Activated CD4-positive, alpha-beta T cell treated with anti-CD3 and anti-CD28 coated beads, Interleukin-2, amount 50 U/mL, for 4 hours (primary cell): ENCODE measurements around the gene NCAPG2.

Experiments
- DNase-seq, 2 experiments: peaks; one replicate each; pipeline ENCODE4 v3.0.0-alpha.2; 2020

Gene NCAPG2

DNA sequence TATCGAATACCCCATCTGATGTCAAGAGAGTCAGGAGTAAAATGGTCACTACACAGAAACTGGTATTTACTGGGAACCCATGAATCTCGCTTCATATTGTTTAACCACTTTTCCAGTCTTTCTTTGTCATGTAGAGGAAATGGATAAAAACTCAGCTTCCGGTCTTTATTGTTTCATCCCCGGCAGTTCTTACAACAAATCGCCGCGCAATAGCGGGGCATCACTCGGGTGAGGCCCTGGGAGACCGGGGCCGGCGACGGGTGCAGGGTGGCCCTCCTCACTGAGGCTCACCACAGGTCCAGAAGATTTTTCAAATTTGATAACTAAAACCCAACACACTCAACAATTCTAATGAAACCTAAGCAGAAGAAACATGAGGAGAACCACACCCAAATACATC, 81.4 kb downstream of the NCAPG2 start:
- no peak for DNase-seq

DNA sequence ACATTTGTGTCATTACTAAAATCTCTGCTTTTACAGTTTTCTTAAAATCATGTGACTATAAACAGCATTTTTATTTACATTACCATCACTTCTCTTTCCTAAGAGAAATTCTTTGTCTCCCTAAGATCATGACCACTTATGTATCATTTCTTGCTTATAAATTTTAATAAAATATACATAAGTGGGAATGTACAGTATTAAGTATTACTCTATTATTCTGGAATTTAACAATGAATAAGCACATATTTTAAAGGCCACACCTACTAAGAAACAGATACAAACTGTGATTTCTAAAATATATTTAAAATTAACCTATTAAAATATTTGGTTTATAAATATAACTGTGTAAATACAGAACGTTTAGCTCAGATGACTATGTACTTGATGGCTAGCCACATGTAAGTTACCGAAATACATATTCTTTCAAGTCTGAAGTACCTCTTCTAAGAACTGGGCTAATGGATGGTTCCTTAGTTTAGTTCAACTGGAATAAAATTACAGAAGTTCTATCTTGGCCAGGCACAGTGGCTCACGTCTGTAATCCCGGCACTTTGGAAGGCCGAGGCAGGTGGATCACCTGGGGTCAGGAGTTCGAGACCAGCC, 83.7 kb downstream of the NCAPG2 start:
- no peak for DNase-seq

DNA sequence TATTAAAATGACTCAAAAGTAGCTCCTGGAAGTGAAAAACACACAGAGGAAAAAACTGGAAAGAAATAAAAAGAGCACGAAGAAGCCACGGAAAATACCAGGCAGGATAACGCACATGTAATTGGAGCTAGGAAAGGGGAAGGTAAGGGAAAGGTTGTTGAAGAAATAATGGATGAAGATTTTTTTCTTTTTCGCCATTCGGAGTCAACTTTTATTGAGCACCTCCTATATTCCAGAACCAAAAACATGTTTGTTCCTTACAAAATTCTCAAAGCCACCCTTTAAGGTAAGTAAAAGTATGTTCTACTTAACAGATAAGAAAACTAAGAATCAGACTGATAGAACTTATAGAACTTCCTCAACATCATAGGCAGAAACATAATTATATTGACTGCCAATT, 84.2 kb downstream of the NCAPG2 start:
- DNase-seq = no peak

DNA sequence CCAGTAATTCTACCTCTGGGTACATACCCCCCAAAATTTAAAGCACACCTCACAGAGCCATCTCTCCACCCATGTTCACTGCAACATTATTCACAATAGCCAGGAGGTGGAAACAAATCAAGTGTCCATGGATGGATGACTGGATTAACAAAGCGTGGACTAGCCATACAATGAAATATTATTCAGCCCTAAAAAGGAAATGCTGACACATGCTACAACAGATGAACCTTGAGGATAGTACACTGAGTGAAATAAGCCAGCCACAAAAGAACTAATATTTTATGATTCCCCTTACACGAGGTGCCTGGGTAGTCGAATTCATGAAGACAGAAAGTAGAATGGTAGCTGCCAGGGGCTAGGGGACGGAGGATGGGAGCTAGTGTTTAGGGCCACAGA, 85.9 kb downstream of the NCAPG2 start:
- no peak for DNase-seq

DNA sequence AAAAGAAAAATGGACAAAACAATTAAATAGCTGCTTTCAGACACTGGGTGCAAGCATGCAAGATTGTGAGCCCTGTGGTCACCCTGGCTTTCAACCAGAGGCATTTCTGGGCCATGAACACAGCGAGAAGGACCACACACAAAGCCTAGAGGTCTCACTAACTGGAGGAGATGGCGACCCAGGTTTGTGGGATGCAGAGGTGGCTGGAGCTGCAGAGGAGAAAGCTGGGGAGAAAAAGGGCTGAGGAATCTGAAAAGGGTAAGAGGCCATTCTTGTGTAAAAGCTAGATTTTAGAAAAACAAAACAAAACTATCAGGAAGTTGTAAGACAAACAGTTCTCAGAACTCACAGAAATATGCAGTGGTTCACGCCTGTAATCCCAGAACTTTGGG, 86.9 kb downstream of the NCAPG2 start:
- no peak for DNase-seq

DNA sequence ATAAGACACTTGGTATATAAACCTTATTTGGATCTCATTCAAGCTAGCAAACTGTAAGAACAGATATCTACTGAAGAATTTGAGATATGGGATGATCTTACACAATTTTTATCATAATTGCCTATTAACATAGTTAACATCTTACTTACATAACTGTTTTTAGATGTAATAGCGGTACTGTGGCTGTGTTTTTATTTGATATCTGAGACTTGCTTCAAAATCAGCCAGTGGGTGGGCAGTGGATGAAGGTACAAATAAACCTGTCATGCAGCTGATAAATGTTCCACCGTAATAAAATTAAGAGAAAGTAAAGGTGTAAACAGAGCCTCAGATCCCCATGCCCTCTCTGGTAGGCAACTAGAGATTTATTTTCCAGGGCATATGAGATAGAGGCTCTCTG, 88.6 kb downstream of the NCAPG2 start:
- no peak for DNase-seq

DNA sequence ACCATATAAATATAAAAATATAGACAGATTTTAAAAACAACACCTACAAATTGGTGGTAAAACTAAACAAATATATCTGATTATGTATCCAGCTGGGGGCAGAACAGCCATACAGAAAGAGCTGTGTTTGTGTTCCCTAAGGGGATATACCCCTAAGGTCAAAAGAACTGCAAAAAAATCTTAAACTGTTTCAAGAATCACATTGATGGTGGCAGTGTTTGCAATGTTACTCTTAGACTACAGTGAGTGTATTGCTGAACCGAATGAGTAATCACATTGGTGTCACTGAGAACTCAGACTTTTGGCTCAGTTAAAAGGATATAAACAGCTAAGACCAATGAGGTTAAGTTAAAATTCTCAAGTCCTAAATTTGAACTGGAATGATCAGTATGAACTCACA, 89.9 kb downstream of the NCAPG2 start:
- no peak for DNase-seq

DNA sequence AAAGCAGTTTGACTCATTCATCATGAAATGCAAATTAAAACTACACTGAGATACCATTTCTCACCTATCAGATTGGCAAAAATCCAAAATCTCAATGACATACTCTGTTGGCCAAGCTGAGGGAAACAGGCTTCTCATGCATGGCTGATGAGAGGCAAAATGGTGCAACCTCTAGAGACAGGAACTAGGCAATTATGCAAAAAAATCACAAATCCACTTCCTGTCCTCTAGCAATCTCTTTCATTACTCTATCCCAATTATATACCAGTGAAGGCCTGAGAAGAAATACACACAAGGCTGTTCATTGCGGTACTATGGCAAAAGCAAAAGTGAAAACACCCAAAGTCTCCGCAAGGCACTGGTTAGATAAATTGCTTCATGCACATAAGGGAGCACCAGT, 91.1 kb downstream of the NCAPG2 start:
- no peak for DNase-seq

DNA sequence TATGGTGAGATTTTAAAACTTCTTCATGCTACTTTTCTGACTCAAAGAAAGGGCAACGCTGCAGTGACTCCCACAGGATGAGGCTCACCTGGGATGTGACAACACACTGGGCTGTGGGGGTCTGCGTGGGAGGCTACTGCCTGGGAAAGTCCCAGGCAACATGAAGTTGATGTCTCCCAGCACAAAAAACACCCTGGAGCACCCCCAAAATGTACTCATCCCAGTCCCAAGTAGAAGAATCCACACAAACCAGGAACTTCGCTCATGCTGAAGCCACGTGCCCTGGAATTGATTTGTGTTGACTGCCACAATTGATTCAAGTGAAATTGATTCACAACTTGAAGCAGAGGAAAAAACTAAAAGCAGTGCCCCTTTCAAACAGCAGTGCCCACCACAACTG, 92.1 kb downstream of the NCAPG2 start:
- DNase-seq = no peak

DNA sequence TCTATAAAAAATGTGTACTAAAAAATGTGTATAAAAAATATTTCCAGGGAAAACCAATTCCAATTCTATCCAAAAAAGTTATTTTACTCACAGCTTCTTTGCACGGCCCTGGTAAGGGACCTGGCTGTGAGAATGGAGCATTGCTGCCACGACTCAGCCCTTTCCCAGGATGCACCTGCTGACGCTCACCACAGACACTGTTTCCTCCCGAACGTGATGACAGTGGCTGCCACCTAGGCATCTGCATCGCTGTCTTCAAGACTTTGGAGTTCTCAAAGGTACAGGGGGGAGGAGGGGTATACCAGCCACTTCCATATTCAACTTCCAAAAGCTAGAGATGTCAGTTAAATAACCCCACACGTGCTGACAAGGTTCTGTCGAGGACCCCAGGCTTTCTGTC, 93.1 kb downstream of the NCAPG2 start:
- DNase-seq = no peak

DNA sequence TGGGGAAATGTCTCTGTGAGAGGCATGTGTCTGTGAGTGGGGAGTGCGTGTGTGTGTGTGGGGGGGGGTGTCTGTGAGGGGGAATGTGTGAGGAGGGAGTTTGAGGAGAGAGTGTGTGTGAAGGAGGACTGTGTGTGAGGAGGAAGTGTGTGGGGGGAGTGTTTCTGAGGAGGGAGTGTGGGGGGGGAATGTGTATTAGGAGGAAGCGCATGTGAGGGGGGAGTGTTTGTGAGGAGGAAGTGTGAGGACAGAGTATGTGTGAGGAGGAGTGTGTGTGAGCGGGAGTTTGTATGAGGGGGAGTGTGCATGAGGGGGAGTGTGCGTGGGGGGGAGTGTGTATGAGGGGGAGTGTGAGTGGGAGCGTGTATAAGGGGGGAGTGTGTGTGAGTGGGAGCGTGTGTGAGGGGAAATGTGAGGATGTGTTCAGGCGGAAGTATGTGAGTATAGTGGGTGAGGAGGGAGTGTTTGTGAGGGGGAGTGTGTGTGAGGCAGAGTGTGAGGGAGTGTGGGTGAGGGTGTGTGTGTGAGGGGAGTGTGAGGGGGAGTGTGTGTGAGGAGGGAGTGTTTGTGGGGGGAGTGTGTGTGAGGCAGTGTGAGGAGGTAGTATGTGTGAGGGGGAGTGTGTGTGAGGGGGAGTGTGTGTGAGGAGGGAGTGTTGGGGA, 95.2 kb downstream of the NCAPG2 start:
- DNase-seq = no peak

DNA sequence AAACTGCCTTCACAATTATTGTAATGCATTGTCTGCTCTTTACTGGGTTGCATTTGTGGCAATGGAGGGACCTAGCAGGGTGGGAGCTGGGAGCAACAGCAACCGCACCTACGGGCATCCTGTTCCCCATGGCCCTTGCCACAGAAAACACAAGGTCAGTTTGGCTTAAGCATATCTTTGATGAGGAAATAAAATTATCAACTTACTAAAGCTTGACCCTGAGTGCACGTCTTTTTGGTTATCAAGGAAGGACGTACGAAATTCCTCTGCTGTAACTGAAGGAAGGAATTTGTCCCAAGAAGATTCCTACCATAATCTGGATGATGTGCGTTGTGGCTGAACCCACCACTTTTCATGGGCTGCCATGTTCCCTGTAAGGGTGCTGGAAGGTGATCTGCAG, 97.0 kb downstream of the NCAPG2 start:
- DNase-seq = no peak

DNA sequence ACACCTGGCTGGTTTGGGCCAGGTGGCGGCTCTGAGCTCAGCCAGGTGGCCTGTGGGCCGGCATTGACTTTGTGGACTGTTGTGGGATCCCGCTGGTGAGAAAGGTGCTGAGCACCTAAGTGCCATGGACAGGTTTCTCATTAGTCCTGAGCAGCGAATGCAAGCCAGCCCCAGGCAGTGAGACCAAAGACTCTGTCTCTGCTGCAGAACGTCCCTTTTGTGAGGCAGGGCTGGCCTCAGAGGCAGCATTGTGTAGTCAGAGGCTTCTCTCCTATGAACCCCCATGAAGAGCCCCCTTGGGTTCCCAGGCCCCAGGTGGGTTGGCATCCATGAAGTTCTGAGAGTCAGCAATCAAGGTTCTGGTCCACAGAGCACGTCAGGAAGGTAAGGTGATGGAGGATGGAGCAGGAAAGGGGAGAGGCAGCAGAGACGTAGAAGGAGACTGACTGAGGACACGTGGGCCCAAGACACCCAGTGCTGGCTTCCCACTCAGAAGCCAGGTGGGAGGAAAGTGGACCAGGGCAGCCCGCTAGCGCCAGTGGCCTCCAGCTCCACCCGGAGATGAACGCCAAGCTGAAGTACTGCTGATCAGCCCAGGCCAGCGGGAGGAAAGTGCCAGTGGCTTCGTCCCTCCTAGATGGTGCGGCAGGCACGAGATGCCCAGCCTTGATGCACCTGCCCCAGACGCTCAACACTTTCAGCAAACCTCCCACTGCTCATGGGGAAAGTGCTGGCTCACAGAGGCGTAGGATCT, 97.8 kb downstream of the NCAPG2 start:
- no peak for DNase-seq

DNA sequence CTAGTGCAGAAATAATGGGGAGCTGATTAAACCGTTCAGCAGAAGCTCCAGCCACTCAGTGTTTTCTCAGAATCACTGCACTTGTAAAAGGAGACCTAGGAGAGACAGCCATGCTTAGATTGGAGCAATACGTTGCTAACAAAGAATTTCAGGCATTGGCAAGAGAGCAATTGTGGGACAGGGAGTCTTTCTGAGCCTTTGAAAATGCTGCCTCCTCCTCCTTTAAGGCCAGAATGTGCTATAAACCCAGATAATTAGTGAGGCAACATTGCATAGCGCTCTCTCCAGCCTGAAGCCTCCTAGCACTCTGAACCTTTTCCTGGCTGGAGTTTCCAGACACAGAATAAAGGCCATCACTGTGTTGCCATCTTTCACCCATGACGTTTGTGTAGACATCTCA, 98.5 kb downstream of the NCAPG2 start:
- DNase-seq = no peak

DNA sequence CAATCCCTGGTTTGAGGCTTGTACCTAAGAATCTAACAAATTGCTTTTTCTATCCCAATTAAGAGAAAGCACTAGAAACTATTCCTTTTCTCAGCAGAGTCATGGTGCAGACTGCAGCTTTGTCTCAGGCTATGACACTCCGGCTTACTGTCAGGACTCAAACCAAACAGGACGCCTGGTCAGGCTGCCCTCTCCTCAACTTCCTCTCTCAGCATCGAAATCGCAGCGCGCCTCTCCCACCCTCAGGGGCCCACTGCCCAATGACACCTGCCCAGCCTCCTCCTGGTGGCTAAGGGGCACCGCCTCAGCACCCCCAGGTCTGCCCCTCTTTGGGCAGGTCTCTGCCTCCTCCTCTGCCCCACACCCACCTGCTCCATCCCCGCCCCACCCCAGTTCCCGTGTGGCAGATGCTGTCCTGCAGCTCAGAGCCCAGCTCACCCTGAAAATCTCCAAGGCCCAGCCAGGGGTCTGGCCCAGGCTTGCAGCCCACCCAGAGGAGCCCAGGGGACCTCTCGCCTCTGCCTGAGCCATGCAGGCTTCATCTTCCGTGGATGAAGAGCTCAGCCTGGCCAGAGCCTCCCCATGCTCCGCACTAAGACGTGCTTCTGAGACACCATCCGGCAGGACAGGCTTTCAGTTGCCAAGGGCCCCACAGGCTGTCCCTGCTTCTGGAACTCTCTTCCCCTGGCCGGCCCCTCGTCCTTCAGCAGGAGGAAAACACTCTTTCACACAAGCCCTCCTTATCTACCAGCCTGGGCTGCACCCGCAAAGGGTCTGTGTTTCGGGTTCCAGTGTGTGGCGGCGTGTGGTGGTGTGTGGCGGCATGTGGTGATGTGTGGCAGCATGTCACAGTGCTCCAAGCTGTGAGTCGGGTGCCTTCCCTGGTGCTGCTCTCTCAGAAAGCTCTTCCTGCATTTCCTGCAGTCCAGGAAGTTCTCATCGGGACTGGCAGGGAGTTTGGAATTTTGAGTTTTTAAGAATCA, 100.5 kb downstream of the NCAPG2 start:
- no peak for DNase-seq

DNA sequence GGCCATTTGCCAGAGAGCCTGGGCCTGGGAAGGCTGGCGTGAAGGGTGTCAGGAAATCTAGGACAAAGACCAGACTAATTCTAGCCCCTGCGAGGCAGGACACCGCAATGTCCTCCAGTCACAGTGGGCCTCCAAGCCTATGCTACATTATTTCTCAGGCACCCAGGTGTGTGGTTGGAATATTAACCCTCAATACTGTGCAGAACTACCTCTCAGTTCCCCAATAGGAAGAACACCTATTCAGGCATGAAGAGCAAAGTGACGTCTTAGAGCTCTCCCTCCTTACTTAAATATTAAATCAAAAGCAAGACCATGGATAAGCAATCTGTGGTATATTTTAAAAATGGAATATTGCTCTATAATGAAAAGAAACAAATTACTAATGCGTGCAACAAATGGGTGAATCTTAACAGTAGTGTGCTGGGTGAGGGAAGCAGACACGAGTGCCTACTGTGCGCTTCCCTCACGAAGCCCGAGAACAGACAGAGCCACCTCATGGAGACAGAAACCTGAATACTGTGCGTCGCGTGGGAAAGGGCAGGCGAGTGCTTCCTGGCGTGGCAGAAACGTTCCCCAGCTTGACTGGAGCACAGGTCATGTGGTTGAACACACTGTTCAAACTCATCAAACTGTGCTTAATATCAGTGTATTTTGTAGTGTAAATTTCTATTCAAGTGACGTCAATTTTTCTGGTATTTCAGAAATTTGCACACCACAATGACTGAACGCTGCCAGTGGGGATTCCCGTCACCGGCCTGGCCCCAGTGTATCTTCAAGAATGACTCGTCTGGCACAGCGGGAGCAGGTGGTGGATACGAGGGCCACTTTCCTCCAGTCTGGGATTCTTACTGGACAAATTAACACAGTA, 101.5 kb downstream of the NCAPG2 start:
- DNase-seq = no peak

DNA sequence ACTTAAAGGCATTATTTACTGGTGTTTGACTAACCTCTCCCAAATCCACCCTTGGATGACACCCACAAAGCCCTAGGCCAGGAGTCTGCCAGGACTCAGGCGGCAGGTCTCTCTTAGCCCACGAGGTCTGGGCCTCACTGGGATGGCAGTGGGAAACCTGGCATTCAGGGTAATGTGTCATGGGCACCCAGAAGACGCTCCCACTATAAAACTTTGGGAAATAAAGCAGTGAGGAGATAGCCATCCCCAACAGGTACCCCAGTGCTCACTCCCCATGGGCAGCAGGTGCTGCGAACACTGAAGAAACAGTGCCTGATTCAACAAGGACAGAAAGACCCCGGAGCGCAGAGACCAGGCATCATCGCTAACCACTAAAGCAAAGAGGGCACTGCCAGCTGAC, 102.6 kb downstream of the NCAPG2 start:
- no peak for DNase-seq

DNA sequence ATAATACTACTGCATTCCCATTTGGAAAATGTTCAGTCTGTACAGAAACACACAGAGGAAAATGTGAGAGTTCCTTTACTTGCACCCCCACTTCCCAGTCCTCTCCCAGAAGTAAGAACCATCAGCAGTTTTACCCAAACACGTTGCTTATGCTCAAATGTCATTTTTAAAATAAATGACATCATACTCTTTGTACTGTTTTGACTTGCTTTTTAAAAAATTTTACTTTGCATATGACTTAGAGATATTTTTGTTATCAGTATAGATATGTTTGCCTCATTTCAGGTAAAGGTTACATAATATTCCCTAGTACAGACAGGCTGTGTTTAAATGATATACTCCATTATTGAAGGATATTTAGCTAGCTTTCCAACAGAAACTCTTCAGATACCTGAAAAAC, 103.5 kb downstream of the NCAPG2 start:
- DNase-seq = no peak

DNA sequence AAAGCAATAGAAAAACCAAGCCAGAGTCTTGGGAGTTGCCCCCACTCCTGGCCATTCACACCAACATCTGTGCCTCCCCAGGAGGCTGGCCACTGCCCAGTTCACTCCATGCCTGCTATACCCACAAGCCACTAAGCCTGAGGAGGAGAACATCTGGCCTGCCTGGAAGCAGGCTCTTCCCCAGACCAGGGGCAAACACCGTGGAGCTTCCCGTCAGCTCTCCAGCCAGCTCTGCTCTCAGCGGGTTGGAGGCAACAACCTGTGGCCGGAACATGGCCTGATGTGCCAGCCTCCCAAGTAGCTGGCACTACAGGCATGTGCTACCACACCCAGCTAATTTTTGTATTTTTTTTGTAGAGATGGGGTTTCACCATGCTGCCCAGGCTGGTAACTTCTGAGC, 107.9 kb downstream of the NCAPG2 start:
- no peak for DNase-seq

DNA sequence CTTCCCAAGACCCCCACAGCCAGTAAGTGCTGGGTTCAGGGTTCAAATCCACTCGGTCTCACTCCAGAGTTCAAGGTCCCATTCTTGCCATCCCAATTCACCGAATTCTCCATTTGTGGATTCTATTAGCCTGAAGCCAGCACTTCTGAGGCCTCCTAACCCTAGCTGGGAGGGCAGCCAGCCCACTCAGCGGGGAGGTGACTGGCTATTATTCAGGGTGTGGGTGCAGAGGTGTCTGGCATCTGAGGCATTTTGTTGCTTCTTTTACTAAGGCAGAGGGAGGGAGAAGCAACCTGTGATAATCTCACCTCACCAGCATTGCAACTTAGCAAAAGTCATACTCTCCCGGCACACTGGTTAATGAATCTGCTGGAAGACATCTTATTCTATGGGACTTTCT, 108.3 kb downstream of the NCAPG2 start:
- DNase-seq = no peak

DNA sequence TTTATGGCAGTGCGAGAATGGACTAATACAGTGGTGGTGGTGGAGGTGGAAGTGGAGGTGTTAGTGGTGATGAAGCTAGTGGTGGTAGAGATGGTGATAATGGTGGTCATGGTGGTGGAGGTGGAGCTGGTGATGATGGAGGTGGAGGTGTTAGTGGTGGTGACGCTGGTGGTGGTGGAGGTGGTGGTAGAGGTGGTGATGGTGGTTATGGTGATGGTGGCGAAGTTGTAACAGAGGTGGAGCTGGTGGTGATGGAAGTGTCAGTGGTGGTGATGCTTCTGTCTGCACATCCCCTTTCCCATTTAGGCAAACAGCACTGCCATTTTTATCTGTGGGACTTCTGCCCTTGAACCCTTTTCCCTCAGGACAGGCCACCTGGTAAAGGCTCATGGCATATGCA, 109.5 kb downstream of the NCAPG2 start:
- no peak for DNase-seq

DNA sequence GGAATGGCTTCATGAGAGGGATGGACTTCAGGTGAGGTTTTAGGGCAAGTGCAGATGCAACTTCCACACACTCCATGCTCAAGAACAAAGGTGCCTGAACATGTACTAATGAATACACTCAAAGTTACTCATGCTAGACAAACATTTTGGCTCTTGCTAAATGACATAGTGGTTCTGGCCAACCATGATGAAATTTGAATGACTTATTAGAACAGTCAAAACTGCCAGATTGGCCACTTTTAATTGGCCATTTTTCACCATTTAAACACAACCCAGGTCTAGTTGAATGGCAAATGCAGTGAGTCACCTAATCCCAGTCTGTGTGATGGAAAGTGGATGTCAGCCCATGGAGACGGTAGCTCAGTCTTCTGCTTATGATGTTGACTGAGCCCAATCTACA, 112.1 kb downstream of the NCAPG2 start:
- DNase-seq = no peak
